ENCODE data around the gene KRTAP12-1. TPM values are rescaled to one million over a fixed set of nuclear protein-coding genes. Genes with fewer than 3 reads are reported as not detected.

The KRTAP12-1 gene
- total RNA-seq, 6 donors from 2014 or later, result not detected

DNA sequence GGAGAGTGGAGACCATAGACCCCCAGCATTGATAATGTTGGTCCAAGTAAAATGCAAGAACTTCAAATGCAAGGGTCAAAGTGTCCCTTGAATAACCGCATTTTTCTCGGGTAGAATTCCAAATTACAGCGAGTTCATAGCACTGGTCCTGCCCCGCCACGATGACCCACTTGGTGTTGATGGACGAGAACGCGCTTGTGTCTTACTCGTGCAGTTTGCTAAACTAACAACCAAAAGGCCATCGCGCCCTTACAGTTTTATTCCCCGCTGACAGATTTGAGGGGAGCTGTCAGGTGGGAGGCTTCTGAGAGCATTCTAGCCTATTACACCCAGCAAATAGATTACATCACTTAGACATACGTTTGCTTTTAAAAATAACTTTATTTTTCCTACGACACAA, 46.8 kb upstream of the KRTAP12-1 start:
- TF ChIP-seq POLR2AphosphoS5 (IDR thresholded peaks at IDR 0.05), result no peak
- TF ChIP-seq, protein P1, sequence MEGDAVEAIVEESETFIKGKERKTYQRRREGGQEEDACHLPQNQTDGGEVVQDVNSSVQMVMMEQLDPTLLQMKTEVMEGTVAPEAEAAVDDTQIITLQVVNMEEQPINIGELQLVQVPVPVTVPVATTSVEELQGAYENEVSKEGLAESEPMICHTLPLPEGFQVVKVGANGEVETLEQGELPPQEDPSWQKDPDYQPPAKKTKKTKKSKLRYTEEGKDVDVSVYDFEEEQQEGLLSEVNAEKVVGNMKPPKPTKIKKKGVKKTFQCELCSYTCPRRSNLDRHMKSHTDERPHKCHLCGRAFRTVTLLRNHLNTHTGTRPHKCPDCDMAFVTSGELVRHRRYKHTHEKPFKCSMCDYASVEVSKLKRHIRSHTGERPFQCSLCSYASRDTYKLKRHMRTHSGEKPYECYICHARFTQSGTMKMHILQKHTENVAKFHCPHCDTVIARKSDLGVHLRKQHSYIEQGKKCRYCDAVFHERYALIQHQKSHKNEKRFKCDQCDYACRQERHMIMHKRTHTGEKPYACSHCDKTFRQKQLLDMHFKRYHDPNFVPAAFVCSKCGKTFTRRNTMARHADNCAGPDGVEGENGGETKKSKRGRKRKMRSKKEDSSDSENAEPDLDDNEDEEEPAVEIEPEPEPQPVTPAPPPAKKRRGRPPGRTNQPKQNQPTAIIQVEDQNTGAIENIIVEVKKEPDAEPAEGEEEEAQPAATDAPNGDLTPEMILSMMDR (IDR thresholded peaks at IDR 0.05), result no peak
- TF ChIP-seq EP300 (IDR thresholded peaks at IDR 0.05), result no peak
- TF ChIP-seq POLR2A (IDR thresholded peaks at IDR 0.05), result no peak
- Histone ChIP-seq H3K36me3 (no peaks in the 10 kb centered on the region), H3K27me3 (peaks cover 0 to 9% (median 2%) of the 10 kb centered on the region in 4 donors), H3K4me3 (no peak overlapping the region), H3K4me1 (no peaks in the 10 kb centered on the region), H3K9me3 (no peaks in the 10 kb centered on the region), H3K27ac (no peak overlapping the region)
- 80 to 87% methylated on average over 14 of the region's 14 CpGs for WGBS, 2 donors
- DNase-seq, result no peak
- ATAC-seq (ENCODE audit: low FRiP score in 2 of 2), result no peak

DNA sequence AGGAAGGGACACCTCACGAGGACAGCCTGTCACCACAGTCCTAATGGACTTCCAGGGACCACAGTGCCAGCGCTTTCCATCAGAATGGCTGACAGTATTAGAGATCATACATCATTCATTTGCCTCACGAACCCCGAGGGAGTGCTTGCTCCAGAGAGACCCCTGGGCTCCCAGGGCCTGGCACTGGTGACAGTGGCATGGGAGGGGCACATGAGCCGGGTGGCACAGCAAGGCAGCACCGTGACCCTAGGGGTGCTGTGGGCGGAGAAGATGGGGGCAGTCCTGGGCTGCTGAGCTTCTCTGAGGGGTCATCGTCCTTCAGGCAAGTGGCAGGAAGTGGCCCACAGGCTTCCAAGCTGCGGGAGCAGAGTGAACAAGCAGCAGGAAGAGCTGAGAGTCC, 45.8 kb upstream of the KRTAP12-1 start:
- no peak overlapping the region for H3K4me3 ChIP-seq
- H3K4me1 ChIP-seq, result peaks cover 0 to 8% (median 0%) of the 10 kb centered on the region in 4 donors
- no peak overlapping the region for H3K27ac ChIP-seq
- H3K27me3 ChIP-seq, result peaks cover 0 to 14% (median 10%) of the 10 kb centered on the region in 4 donors
- no peak for TF ChIP-seq POLR2AphosphoS5 (IDR thresholded peaks at IDR 0.05)
- no peak for TF ChIP-seq POLR2A (IDR thresholded peaks at IDR 0.05)
- ATAC-seq (ENCODE audit: low FRiP score in 2 of 2) (no peak), DNase-seq (no peak)
- no peaks in the 10 kb centered on the region for H3K9me3 ChIP-seq
- 67 to 74% methylated on average over 4 to 9 of the region's 9 CpGs for WGBS, 2 donors
- H3K36me3 ChIP-seq, result no peaks in the 10 kb centered on the region

DNA sequence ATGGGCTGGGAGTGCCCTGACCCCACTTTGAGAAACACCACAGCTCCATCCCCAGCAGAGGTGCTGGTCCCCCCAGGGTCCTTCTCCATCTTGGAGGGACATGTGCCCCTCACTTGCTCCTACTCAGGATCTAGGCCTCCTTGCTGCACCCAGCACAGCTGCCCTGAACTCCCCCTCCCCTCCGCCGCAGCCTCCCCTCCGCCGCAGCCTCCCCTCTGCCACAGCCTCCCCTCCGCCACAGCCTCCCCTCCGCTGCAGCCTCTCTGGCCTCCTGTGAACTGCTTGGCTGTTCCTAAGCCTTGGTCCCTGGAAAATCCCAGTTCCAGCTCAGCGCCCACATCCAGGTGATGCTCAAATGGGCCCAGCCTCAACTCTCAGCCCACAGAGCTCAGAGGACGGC, 45.4 kb upstream of the KRTAP12-1 start:
- no peaks in the 10 kb centered on the region for H3K9me3 ChIP-seq
- DNase-seq, result peak in 1 of 2 donors; percentile 33
- 93 to 95% methylated on average over 7 to 8 of the region's 8 CpGs for WGBS, 2 donors
- H3K36me3 ChIP-seq, result no peaks in the 10 kb centered on the region
- no peak overlapping the region for H3K27ac ChIP-seq
- peaks cover 0 to 8% (median 0%) of the 10 kb centered on the region in 4 donors for H3K4me1 ChIP-seq
- H3K27me3 ChIP-seq, result peaks cover 0 to 14% (median 10%) of the 10 kb centered on the region in 4 donors
- TF ChIP-seq, protein P1 (IDR thresholded peaks at IDR 0.05), result no peak
- TF ChIP-seq EP300 (IDR thresholded peaks at IDR 0.05) (no peak), POLR2A (IDR thresholded peaks at IDR 0.05) (no peak), POLR2AphosphoS5 (IDR thresholded peaks at IDR 0.05) (no peak)
- no peak for ATAC-seq (ENCODE audit: low FRiP score in 2 of 2)
- H3K4me3 ChIP-seq, result no peak overlapping the region

DNA sequence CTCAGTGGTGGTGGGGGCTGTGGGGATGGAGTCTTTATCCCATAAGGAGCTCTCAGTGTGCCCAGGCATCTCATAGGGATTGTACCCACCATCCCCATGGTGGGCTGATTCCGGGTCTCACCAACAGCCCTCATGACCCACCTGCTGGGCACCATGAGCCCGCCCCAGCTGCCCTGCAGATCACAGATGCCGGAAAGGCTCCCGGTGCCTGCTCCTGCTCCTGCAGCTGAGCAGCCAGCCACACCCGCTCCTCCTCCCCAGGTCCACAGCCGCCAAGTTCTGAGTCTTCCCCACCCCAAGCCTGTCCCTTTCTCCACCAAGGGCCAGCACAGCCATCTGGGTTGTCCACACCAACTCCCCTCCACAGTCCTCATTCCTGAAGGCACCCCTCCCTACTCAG, 44.9 kb upstream of the KRTAP12-1 start:
- H3K4me1 ChIP-seq, result peaks cover 0 to 8% (median 0%) of the 10 kb centered on the region in 4 donors
- no peaks in the 10 kb centered on the region for H3K9me3 ChIP-seq
- TF ChIP-seq, protein P1 (IDR thresholded peaks at IDR 0.05), result no peak
- no peak for TF ChIP-seq EP300 (IDR thresholded peaks at IDR 0.05)
- no peak for TF ChIP-seq POLR2A (IDR thresholded peaks at IDR 0.05)
- no peak for TF ChIP-seq POLR2AphosphoS5 (IDR thresholded peaks at IDR 0.05)
- H3K27ac ChIP-seq, result no peak overlapping the region
- WGBS, 2 donors, result 82 to 88% methylated on average over 2 to 6 of the region's 6 CpGs
- no peaks in the 10 kb centered on the region for H3K36me3 ChIP-seq
- peaks cover 0 to 14% (median 10%) of the 10 kb centered on the region in 4 donors for H3K27me3 ChIP-seq
- ATAC-seq (ENCODE audit: low FRiP score in 2 of 2) (no peak), DNase-seq (no peak)
- H3K4me3 ChIP-seq, result no peak overlapping the region

DNA sequence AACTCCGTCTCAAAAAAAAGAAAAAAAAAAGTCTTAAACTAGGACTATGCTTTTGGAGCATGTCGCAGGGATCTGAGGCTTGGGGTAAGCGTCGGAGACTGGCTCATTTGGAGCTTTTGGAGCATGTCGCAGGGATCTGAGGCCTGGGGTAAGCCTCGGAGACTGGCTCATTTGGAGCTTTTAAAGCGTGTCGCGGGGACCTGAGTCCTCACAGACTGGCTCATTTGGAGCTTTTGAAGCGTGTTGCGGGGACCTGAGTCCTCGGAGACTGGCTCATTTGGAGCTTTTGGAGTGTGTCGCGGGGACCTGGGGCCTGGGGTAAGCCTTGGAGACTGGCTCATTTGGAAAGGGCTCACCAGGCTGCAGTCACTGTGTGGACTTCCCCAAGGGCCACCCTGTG, 43.0 kb upstream of the KRTAP12-1 start:
- peaks cover 0 to 8% (median 0%) of the 10 kb centered on the region in 4 donors for H3K4me1 ChIP-seq
- ATAC-seq (ENCODE audit: low FRiP score in 2 of 2) (no peak), DNase-seq (no peak)
- TF ChIP-seq, protein P1 (IDR thresholded peaks at IDR 0.05), result no peak
- TF ChIP-seq POLR2AphosphoS5 (IDR thresholded peaks at IDR 0.05), result no peak
- TF ChIP-seq POLR2A (IDR thresholded peaks at IDR 0.05), result no peak
- TF ChIP-seq EP300 (IDR thresholded peaks at IDR 0.05), result no peak
- H3K27ac ChIP-seq, result no peak overlapping the region
- H3K27me3 ChIP-seq, result peaks cover 0 to 14% (median 10%) of the 10 kb centered on the region in 4 donors
- H3K36me3 ChIP-seq, result no peaks in the 10 kb centered on the region
- 91 to 92% methylated on average over 11 to 14 of the region's 14 CpGs for WGBS, 2 donors
- H3K4me3 ChIP-seq, result no peak overlapping the region
- H3K9me3 ChIP-seq, result no peaks in the 10 kb centered on the region

All from upper lobe of left lung (tissue), 6 donors.